Measurements from ENCODE around the gene LYZL2.

LYZL2 gene

GRCh38 chr10:30580241-30580640, 49.3 kb downstream of the LYZL2 start:
- TF ChIP-seq REST (IDR thresholded peaks at IDR 0.05; ENCODE audit: low read depth) = no peak
- no peak for TF ChIP-seq CEBPB (IDR thresholded peaks at IDR 0.05)
- no peak for TF ChIP-seq NFIC (IDR thresholded peaks at IDR 0.05)
- no peak for TF ChIP-seq EGR1 (IDR thresholded peaks at IDR 0.05)
- TF ChIP-seq RAD21 (IDR thresholded peaks at IDR 0.05; ENCODE audit: low read depth) = no peak
- TF ChIP-seq TCF12 (IDR thresholded peaks at IDR 0.05; ENCODE audit: low read depth) = no peak
- TF ChIP-seq, protein P1, sequence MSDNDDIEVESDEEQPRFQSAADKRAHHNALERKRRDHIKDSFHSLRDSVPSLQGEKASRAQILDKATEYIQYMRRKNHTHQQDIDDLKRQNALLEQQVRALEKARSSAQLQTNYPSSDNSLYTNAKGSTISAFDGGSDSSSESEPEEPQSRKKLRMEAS (IDR thresholded peaks at IDR 0.05) = no peak
- no peak for TF ChIP-seq EP300 (IDR thresholded peaks at IDR 0.05; ENCODE audit: borderline replicate concordance)
- TF ChIP-seq YY1 (IDR thresholded peaks at IDR 0.05; ENCODE audit: low read depth) = no peak
- no peak for TF ChIP-seq CREB1 (IDR thresholded peaks at IDR 0.05; ENCODE audit: low read depth)
- TF ChIP-seq TAF1 (IDR thresholded peaks at IDR 0.05; ENCODE audit: low read depth) = no peak
- TF ChIP-seq, protein P2, sequence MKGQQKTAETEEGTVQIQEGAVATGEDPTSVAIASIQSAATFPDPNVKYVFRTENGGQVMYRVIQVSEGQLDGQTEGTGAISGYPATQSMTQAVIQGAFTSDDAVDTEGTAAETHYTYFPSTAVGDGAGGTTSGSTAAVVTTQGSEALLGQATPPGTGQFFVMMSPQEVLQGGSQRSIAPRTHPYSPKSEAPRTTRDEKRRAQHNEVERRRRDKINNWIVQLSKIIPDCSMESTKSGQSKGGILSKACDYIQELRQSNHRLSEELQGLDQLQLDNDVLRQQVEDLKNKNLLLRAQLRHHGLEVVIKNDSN (IDR thresholded peaks at IDR 0.05) = no peak
- no peak for TF ChIP-seq TEAD4 (IDR thresholded peaks at IDR 0.05)
- TF ChIP-seq FOXM1 (IDR thresholded peaks at IDR 0.05; ENCODE audit: borderline replicate concordance, low read depth) = no peak
- TF ChIP-seq ZBTB7A (IDR thresholded peaks at IDR 0.05; ENCODE audit: low read depth) = no peak

DNA sequence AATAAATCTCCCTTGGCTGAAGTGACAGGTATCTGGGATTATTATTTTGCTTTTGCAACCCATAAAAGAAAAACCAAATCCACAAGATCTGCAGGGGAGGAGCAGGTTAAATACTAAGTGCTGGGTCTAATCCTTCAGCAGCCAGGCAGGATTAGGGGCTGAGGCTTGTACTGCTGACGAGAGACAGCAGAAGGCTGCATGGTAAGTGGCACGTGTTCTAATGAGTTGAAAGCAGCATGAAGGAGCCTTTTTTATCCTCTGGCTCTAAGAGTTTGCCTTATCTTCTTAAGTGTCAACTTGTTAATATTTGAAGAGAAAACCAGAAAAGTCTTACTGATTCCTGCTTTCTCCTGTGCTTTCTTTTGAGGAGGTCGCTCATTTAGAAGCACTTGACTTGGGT, 50.0 kb downstream of the LYZL2 start:
- TF ChIP-seq CEBPB (IDR thresholded peaks at IDR 0.05) (no peak), TAF1 (IDR thresholded peaks at IDR 0.05; ENCODE audit: low read depth) (no peak), YY1 (IDR thresholded peaks at IDR 0.05; ENCODE audit: low read depth) (no peak), FOXM1 (IDR thresholded peaks at IDR 0.05; ENCODE audit: borderline replicate concordance, low read depth) (no peak), NFIC (IDR thresholded peaks at IDR 0.05) (no peak)
- TF ChIP-seq, protein P1 (IDR thresholded peaks at IDR 0.05) = no peak
- TF ChIP-seq, protein P2 (IDR thresholded peaks at IDR 0.05) = no peak

GRCh38 chr10:30577048-30577447, 52.5 kb downstream of the LYZL2 start:
- no peak for TF ChIP-seq TCF12 (IDR thresholded peaks at IDR 0.05; ENCODE audit: low read depth)

- TF ChIP-seq CEBPB (IDR thresholded peaks at IDR 0.05) (no peak), CREB1 (IDR thresholded peaks at IDR 0.05; ENCODE audit: low read depth) (no peak), TCF12 (IDR thresholded peaks at IDR 0.05; ENCODE audit: low read depth) (no peak), YY1 (IDR thresholded peaks at IDR 0.05; ENCODE audit: low read depth) (no peak), REST (IDR thresholded peaks at IDR 0.05; ENCODE audit: low read depth) (no peak), EP300 (IDR thresholded peaks at IDR 0.05; ENCODE audit: borderline replicate concordance) (no peak), NFIC (IDR thresholded peaks at IDR 0.05) (no peak)
- TF ChIP-seq, protein P1 (IDR thresholded peaks at IDR 0.05) = no peak
Observed at GRCh38 chr10:30576641-30577040, 52.9 kb downstream of the LYZL2 start.

- TF ChIP-seq YY1 (IDR thresholded peaks at IDR 0.05; ENCODE audit: low read depth) = no peak
- peak; percentile 68 for TF ChIP-seq CEBPB (IDR thresholded peaks at IDR 0.05)
Observed at GRCh38 chr10:30574432-30574796, 55.1 kb downstream of the LYZL2 start.

DNA sequence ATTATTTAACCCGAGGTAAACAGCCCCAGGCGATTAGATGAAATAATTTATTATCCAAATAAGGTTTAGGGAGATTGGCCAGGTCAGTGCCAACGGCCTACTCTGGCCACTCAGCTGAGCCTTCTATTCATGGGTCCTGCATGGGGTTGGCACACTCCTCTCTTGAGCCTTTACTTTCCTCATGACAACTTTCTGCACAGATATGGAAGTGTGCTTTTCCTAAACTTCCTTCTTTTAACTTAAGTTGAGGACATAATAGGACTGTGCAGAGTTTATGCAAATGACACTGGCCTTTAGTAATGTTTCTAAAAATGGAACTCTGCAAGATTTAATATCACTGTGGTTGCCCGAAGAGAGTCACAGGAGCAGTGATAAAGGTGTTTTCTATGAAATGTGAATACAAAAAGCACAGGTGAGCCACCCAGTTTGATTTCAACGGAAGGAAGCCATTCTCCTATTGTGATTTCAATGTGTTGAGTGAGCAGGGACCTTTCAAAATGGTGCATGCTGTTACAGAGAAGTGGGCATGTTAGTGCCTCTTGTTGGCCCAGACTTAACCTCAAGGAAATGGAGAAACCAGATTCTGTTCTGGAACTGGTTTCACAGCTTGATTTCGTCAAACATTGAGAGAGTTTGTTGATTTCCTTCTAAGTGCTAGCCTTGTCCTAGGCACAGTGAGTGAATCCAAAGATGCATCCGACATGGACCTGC, 55.7 kb downstream of the LYZL2 start:
- TF ChIP-seq, protein P1 (IDR thresholded peaks at IDR 0.05) = no peak
- TF ChIP-seq, protein P2 (IDR thresholded peaks at IDR 0.05) = no peak
- no peak for TF ChIP-seq FOXM1 (IDR thresholded peaks at IDR 0.05; ENCODE audit: borderline replicate concordance, low read depth)
